Endometrial microvascular endothelial cells (primary cell): ENCODE data around the gene MGLL. TPM values are rescaled to one million over a fixed set of nuclear protein-coding genes. Genes with fewer than 3 reads are reported as not detected.
"Not testable (repeated sequence)": the region's sequence is repeated elsewhere in the genome, so short reads cannot be mapped to it uniquely, and the experiment has no call there.

Experiments
- in situ Hi-C: cut with HindIII; loops from 2 replicates; pipeline ENCODE4 v1.10.0; 2017; ENCODE audit warnings: low sequenced_read_pairs, low pct_unique_long_range_greater_than_20kb; ENCODE audit errors: inconsistent ontology term
- total RNA-seq: library from RNA; depleted of rRNA; stranded (reverse); fragments of >200 nt; gene quantifications from one replicate; pipeline ENCODE4 v1.2.3, GENCODE V29; 2015; ENCODE audit errors: inconsistent ontology term

MGLL gene
- total RNA-seq, 1 donor from 2014 or later = 138 TPM

DNA sequence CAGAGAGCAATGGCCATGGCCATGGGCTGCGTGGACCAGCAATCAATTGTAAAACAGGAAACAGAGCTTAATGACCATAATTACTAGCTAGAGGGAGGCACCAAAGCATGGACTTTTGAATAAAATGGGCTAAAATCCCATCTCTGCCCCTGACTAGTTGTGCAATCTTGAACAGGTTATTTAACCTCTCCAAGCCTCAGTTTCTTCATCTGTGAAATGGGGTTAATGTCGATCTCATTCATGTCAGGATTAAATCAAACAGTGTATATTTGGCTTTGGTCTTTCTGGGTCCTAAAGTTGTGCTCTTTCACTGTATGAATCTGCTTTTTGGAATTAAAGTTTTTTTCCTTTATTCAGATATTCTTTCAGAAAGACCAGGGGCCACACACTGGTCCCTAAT is 113.5 kb downstream of the MGLL start:
- in situ Hi-C loops = no loop called here

DNA sequence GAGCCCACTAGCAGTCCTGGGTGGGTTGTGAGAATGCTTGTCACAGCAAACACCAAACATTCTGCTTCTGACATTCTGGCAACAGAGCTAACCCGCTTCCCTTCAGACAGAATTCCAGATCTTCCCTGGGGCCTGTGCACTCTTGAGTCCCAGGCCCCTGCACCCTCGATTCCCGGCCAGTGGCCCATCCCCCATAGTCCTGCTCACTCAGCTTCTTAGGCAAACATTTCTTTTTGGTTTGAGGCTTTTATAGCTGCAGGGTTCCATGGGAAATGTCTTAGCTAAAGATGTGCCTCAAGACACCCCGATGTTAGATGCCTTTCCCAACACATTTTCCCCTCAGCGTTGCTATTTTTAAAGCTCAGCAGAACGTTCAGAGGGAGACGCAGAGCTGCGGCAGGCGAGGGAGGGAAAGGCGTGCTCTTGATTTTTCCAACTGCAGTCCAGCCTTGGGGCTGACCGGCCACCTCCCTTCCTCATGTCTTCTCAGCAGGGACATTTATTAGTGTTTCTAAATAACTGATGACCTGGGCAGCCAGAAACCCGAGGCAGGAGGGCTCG is 114.4 kb downstream of the MGLL start:
- in situ Hi-C loops = no loop called here

DNA sequence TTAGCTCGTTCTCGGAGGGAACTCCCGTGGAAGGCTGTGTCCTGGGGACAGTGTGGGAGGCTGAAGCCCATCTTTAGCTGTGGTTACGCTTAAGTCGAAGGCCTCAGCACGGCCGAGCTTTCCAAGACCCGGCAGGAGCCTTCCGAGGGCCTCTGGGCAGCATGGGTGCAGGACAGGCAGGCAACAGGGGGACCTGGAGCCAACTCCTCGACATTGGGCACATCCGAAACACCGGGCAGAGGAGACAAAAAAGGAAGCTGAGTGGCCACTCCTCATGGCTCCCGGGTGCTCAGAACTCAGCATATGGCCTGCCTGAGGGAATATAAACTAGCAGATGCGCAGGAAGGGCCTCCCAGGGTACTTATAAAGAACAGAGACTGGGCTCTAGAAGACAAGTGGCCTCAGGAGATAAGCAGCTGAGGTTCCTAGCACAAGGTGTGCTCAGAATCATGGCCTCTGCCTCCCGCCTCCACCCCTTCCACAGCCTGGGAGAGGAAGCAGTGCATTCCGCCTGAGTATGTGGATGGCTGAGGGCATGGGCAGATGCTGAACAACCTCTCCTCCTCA is 115.4 kb downstream of the MGLL start:
- in situ Hi-C loops = no loop called here

DNA sequence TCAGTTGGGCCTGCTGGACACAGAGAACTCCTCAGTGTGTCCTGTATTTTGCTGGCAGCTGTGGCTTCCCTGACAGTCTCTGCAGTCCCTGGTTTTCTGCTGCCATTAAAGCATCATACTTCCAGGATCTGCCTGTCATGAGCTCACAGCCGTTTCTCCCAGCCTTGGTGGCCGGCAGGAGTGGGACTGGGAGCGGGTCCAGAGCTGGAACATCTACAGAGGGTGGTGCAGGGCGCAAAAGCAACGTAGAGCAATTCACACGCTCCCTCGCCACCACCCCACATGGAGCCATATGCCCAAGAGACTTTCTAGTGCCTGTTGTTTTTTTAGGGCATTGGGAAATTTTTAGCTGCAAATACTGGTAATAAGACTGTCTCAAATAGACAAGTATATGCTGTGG is 116.0 kb downstream of the MGLL start:
- in situ Hi-C loops = no loop called here

DNA sequence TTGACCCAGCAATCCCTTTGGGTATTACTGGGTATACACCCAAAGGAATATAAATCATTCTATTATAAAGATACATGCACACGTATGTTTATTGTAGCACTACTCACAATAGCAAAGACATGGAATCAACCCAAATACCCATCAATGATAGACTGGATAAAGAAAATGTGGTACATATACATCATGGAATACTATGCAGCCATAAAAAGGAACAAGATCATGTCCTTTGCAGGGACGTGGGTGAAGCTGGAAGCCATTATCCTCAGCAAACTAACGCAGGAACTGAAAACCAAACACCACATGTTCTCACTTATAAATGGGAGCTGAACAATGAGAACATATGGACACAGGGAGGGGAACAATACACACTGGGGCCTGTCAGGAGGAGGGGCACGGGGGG is 117.5 kb downstream of the MGLL start:
- in situ Hi-C loops = not testable (repeated sequence)

DNA sequence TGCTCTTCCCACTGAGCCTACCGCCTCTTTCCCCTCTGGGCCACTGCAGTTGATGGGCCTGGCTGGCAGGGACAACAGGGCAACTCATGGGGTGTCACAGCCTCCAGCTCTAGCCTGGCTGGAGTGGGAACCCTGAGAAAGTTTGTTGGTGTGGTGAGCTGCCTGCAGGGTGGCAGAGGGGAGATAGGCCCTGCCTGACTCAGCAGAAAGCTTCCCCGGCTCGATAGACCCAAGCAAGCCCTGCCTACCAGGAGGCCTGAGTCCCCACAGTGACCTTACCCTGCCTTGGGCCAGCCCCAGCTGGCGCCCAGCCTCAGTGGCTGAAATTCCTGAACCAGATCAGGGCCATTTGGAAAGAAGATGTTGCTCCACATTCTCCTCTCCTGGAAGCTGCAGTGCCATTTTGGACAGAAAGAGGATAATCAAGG is 120.2 kb downstream of the MGLL start:
- in situ Hi-C loops = no loop called here

DNA sequence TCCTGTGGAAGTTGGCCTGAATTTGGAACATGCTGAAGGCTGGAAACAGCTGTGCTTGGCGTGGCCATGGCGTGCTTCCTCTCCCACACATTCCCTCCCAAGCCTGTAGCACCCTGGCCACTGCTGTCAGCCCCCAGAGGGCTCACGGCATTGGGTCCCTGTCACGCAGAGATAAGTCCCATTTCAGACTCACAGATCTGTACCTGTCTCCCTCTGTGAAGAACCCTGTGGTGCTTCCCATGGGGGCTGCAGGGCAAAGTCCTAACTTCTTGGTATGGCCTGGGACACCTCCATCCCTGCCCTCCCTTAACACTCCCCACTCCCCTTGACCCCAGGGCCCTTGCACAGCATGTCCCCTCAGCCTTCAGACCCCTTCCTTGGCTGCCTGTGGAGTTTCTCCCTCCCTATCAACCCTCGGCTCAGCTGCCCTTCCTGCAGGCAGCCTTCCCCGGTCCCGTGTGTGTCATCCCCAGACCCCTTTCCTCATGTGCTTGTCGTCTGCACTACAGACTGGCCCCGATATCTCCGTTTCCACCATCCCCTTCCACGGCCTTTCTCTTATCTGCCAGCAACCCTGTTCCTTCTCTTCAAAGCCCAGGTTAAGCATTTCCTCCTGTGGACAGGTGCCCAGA is 120.9 kb downstream of the MGLL start:
- in situ Hi-C loops = no loop called here

DNA sequence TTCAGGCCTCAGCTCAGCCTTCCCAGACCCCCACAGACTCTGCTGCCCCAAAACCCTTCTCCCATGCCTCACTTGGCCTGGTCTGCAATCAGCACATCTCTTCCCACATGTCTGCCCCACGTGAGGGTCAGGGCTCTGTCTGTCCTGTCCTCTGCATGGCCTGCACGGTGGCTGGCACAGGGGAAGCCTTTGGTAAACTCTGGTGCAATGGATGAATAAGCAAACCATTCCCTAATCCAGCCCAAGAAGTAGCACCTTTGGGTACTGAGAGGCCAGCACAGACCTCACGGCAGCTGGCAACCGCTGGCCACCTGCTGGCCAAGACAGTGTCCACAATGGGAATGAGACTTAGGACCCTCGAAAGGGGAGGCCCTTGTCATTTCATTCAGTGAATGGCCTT is 121.9 kb downstream of the MGLL start:
- in situ Hi-C loops = no loop called here

DNA sequence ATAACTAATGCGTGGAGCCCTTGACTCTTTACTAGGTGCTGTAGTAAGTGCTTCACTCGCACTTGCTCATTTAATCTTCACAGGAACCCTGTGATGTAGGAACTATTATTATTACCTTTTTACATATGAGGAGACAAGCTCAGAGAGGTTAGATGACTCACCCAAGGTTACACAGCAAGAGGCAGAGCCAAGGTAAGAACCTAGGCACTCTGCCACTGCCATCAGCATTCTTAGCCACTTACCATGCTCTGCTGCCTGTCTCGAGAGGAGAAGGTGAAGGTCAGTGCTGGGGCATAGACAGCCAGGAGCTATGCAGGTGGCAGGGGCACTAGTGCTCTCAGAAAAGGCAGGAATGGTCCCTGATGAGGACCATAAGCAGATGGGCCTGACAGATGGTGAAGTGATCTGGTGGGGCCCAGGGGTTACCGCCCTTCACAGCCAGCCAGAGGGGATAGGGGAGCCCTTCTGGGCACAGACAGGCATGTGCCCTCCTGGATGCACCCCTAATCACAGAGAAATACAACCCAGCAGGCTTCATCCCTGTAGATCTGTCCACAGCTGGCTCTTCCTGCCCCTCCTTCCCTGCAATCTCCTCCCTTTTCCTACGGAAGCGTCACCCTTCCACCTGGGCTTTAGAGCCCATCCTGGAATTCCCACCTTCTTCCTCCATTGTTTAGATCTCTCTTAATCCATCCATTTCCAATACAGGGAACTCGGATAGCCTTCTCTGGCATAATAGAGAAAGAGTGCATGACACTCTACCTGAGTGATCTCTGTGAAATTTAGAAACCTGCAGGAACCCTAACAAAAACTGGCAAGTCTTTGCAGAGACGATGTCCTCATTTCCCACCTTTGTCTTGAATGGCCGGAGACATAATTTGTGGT is 122.7 kb downstream of the MGLL start:
- in situ Hi-C loops = no loop called here

DNA sequence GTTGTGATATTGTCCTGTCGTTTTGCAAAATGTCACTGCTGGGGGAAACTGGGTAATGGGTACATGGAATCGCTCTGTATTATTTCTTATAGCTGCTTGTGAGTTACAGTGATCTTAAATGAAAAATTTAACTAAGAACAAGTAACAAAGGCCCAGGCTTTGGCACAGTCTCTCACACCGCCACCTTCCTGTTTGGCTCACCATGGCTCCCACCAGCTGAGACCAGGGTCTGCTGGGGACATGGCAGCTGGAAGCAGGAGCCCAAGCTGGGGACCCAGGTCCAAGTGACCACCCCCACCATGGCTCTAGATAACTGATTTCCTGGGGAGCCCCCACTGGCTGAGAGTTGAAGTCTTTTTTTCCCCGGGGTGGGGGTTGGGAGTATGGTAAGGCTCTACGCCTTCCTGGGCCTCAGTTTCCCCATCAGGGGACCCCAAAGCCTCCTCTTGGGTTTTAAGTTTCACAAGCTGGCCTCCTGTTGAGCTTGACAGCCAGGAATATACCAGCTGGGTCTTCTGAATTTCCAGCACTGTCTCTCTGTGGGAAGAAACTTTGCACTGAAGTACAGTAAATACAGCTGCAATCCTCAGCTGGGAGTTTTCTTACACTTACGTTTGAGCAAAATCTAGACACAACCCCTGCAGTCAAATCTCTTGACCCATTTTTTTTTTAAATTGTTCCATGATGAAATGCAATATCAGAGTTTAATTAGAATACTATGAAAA is 123.5 kb downstream of the MGLL start:
- in situ Hi-C loops = no loop called here

DNA sequence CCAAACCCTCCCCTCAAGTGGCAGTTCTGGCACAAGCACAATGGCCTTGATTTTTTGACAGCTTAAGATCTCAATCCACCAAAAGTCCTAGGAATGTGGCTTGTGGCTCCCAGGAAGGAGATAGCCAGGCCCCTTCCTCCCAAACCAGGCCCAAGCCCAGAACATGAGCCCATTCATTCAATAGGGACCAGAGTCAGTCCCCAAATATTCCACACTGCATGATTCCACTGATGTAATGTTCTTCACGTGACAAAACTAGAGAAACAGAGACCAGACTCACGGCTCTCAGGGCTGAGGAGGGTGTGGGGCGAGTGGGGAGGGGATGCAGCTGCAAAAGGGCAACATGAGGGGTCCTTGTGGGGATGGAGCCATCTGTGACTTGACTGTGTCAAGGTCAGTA is 124.0 kb downstream of the MGLL start:
- in situ Hi-C loops = no loop called here

DNA sequence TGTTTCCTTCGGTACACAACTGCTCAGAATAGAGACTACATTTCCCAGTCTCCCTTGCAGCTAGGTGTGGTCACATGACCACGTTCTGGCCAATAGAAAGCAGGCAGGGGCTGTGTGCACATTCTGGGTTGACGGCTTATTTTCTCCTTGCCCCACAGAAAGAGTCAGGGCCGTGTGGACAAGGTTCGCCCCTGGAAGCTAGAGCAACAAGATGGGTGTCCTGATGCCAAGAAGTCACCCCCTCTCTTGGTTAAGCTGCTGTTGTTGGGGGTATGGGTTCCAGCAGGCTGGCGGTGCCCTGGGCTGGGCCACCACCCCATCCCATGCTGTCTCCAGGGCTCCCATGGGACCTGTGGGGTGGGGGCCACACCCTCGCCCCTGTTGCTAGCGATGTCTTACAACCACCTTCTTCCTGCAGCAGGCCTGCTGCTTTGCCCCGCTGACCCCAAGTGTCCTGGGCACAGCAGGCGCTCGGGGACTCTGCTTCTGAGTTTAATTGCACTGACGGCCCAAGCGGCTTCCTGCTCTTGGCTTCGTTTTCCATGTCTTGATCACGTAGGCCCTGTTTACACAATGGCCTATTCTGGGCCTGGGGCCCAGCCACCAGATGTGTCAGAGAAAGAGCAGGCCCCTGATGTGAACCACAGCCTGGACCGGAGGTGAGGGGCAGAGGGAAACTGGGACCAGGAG is 124.6 kb downstream of the MGLL start:
- in situ Hi-C loops = no loop called here

DNA sequence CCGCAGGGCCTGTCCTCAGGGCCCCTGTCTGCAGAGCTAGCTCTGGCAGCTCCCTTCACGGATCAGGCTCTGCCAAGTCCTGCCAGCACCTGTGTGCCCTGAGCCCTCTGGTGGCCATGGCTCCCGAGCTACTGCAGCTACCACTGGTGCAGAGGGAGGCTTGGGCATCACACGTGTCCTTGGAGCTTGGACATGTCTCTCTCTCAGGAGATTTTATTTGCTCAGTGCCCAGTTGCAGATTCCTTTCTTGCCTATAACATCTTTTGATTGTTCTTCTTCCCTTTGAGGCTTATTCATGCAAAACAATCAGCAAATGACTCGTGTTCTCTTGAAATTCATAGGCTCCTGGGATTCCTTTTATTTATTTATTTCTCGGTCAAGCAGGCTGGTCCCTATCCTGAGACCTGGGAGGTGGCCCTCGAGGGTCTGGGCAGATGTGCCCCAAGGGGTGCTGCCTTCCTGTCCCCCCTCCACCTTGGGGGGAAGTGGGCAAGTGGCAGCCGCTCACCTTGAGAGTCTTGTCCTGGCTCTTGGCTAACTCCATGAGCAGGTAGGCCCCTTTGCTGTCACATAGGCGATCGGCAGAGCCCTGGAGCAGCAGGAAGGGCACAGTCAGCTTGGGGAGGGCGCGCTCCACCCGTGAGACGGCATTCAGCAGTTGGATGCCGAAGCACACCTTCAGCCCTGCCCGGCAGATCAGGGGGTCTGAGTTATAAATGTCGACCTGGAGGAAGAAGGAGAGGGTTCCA is 127.7 kb downstream of the MGLL start:
- in situ Hi-C loops = no loop called here

DNA sequence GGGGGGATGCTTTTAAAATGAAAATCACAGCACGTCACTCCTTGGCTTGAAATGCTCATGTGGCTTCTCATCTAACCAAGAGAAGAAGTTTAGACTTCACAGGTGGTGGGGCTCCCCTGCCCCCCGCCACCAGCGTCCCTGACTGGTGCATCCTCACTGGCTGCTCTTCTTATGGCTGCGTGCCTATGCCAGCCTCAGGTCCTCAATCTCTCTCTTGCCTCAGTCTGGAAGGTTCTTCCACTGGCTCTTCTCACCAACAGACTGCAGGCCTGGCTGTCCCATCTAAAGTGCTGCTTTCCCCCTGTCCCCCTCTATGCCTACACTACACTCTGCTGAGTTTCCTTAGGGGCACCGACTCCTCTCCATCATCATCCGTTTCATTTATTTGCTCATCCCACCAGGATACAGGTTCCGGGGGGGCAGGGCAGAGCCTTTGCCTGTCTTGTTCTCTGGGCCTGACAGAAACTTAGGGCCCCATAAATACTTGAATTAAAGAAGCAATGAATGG is 128.9 kb downstream of the MGLL start:
- in situ Hi-C loops = no loop called here

DNA sequence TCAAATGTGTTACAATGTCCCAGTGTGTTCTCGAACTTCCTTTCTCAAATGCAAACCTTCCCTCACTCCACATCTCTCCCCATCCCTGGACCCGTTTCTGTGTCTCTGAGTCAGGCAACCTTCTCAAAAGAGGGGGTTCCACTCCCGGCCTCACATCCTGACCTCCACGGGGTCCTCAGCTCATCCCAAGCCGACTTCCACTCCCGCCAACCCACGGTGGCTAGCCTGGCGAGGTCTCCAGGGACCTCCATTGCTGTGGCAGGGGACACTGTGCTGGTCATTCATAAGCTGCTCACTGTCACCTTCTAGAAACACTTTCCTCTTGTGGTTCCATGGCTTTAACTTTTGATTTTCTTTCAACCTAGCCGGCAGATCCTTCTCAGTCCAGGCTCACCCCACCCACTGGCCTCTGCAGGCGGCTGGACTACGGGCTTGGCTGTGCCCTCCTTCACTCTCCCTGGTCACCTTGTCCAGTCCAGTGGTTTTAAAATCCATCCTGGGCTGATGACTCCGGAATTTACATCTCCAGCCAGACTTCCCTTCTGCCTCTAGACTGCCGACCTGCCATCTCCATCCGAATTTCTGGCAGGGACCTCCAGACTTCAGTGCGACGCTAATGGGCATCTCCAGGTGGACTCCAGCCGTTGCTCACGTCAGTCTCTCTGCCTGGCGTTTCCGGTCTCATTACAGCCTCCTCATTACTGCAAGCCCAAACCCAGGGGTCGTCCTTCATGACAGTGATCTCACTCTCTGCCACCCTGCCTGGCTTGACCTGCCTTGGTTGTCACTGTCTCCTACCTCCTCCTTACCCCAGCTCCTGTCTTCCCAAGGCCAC is 129.6 kb downstream of the MGLL start:
- in situ Hi-C loops = no loop called here

DNA sequence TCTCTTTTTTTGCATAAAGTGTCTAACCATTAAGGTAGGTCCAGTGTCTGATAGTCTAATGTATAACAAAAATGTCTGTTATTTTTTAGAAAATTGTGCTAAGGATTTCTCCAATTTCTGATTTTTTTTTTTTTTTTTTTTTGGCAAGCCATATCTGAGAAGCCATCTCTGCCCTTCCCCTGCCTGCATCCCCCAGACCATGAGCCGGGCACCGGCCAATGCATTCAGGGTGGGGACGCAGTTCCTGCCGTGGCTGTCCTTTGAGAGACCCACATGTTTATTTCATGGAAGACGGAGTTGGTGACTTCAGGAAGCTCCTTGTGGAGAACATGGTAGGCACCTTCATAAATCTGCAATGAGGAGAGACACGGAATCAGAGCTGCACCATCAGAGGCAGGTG is 130.3 kb downstream of the MGLL start:
- in situ Hi-C loops = no loop called here

DNA sequence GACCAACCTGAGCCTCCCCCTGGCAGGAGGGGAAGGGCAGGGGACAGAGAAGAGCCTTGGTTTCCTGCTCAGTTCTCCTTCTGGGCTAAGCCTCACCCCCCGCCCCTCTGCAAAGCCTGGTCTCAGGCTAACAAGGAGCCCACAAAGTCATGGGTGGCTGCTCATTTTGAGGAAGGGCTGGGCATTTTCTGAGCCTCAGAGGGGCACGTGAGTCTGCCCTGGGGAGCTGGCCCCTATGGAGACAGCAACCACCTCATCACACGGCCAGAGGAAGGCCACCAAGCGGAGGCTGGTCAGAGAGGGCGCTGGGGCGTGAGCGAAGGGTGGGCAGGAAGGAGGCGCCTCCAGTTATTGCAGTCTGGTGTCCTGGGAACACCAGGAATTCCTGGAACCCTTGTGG is 130.8 kb downstream of the MGLL start:
- in situ Hi-C loops = no loop called here
